Esophagus muscularis mucosa (tissue), 4 donors: ENCODE results near the gene SH3BP5.

Experiments
- CTCF ChIP-seq, 3 experiments: fragments of 200-600 bp in 2 of 3; fragments of 450-650 bp in 1 of 3; sonication (generic) in 2 of 3; IDR thresholded peaks; one replicate each; pipeline ENCODE4 v1.5.1; 2017 to 2019; ENCODE audit warnings: antibody characterized with exemption in 3 of 3, mild to moderate bottlenecking in 2 of 3, moderate library complexity in 1 of 3
- EP300 ChIP-seq: sonication (generic); formaldehyde crosslinking; IDR thresholded peaks from one replicate; pipeline ENCODE4 v1.6.1; 2017; ENCODE audit warnings: antibody characterized with exemption
- POLR2A ChIP-seq: fragments of 450-650 bp; IDR thresholded peaks from one replicate; pipeline ENCODE4 v1.6.1; 2017; ENCODE audit warnings: antibody characterized with exemption, moderate library complexity, mild to moderate bottlenecking, low read depth
- POLR2AphosphoS5 ChIP-seq, 2 donors: sonication (generic); formaldehyde crosslinking; IDR thresholded peaks; one replicate each; pipeline ENCODE4 v1.6.1; 2017; ENCODE audit warnings: antibody characterized with exemption in 2 of 2

GRCh38 chr3:15290736-15291135 lies 41.6 kb downstream of the SH3BP5 start:
- no peak for TF ChIP-seq CTCF (IDR thresholded peaks at IDR 0.05)
- TF ChIP-seq POLR2AphosphoS5 (IDR thresholded peaks at IDR 0.05) = no peak
- no peak for TF ChIP-seq POLR2A
- TF ChIP-seq EP300 = no peak
